Activated CD8-positive, alpha-beta memory T cell treated with anti-CD3 and anti-CD28 coated beads for 1 hour (primary cell): ENCODE measurements around the gene PLA2G15.
A peak's percentile ranks its signal among the peaks of the same experiment; 100 is the strongest.

ENCODE experiments used
- DNase-seq, 2 donors: peaks; one replicate each; pipeline ENCODE4 v3.0.0-alpha.2; 2020; ENCODE audit warnings: low read depth in 1 of 2; ENCODE audit errors: extremely low read depth in 1 of 2

Gene PLA2G15

GRCh38 chr16:68231384-68232136, 13.6 kb upstream of the PLA2G15 start:
- no peak for DNase-seq

GRCh38 chr16:68232335-68232734, 12.8 kb upstream of the PLA2G15 start:
- no peak for DNase-seq

GRCh38 chr16:68233085-68233834, 11.9 kb upstream of the PLA2G15 start:
- no peak for DNase-seq

GRCh38 chr16:68233835-68234187, 11.4 kb upstream of the PLA2G15 start:
- no peak for DNase-seq

- DNase-seq, result no peak
Measured at GRCh38 chr16:68234188-68235107, 10.7 kb upstream of the PLA2G15 start.

GRCh38 chr16:68235108-68235886, 9.9 kb upstream of the PLA2G15 start:
- no peak for DNase-seq

DNA sequence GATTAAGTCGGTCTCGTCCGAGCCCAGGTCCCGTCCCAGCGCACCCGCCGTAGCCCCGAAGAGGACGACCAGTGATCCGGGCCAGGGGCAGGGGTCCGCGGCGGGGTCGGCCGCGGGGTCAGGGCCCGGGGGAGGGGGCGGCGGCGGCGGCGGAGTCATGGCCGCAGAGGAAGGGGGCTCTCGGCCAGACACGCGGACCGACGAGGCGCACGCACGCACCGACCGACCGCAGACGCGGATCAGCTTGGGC, 9.4 kb upstream of the PLA2G15 start, which contains the start of gene ESRP2:
ESRP2 (minus strand) TSS at position 241 of the 250 bp plus-strand sequence; CDS start at position 159, 82 bp downstream.
- DNase-seq, result no peak

- no peak for DNase-seq
Measured at GRCh38 chr16:68236137-68236825, 8.9 kb upstream of the PLA2G15 start.

GRCh38 chr16:68236826-68237242, 8.3 kb upstream of the PLA2G15 start:
- no peak for DNase-seq

DNA sequence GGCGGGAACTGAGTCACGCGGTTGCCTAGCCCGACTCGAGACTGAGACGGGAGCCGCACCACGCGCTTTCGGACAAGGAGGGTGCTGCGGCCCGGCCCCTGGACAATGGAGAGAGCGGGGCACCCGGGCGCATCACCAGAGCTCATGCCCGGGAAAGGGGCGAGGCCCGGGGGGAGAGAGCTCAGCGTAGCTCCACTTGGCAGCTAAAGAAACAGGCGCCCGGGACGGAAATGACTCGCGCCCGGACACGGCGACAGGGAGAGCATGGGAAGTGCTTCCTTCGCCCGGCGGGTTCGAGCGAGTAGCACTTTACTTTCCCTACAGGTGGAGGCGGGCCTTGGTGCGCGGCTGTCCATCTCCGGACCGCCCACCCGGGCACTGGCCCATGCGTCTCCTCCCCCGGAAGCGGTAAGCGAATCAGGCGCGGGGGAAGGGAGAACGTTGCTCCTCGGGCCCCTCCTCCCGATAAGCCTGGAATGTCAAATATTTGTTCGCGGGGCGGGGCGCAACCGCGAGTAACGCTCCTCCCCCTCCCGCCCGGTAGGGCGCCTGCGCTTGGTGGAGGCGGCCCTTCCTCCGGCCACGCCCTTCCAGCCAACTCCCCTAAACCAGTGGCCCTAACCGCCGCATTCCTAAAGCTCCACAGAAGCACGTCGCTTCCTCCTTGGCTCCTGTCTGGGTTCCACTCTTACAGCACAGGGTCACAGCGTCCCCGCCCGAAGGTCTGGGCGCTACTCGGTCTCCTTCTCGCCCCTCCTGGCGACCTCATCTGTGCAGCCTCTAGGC, 7.7 kb upstream of the PLA2G15 start:
- peak; percentile 67 to 81 for DNase-seq

GRCh38 chr16:68238029-68238345, 7.2 kb upstream of the PLA2G15 start:
- no peak for DNase-seq

DNA sequence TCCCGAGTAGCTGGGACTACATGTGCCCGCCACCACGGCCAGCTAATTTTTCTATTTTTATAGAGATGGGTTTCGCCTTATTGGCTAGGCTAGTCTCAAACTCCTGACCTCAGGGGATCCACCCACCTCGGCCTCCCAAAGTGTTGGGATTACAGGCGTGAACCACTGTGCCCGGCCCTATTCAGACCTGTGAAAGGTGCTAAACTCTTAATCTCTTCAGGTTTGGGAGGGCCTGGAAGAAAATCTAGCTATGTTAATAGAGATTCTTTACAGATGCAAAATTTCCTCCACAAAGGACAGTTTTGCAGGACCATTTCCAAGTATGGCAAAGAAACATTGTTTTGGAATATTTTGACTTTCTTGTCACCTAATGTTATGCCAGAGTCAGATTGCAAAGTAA, 3.1 kb upstream of the PLA2G15 start:
- DNase-seq, result no peak

- no peak for DNase-seq
Measured at GRCh38 chr16:68242926-68243858, 2.0 kb upstream of the PLA2G15 start.

DNA sequence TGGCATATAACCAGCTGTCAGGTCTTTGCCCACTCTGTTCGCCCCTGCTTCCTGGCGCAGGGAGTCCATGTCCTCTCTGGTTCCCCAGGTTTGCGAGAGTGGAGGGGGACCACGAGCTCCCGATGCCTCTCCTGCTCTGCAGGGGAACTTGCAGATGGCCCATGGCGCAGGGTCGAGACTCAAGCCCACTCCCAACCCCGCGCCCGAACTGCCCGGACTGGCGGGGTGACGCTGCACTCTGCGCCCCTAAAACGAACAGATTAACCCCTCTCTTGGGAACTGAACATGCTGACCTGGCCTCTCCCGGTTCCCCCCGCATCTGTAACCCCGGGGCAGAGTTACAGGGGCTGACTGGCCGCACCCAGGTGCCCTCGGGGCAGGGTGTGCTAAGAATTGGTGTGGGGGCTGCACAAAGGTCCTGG, 681 bp upstream of the PLA2G15 start:
- DNase-seq, result no peak

DNA sequence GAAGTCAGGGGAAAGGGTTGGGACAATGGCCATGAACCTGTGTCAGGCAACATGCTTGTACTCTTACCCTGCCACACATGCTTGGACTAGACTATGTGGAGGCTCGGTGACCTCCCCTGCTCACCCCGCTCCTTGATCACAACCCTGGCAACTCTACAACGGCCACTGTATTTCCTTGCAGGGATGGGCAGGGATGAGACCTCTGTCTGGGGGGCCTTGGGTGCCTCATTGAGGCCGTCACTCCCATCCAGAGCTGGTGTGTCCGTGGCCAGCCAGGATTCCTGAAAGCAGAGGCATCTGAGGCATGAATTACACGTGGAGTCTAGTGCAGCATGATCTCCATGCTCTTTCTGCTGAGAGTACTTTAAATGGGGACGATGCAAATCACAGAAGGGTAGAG, 948 bp downstream of the PLA2G15 start:
- no peak for DNase-seq

DNA sequence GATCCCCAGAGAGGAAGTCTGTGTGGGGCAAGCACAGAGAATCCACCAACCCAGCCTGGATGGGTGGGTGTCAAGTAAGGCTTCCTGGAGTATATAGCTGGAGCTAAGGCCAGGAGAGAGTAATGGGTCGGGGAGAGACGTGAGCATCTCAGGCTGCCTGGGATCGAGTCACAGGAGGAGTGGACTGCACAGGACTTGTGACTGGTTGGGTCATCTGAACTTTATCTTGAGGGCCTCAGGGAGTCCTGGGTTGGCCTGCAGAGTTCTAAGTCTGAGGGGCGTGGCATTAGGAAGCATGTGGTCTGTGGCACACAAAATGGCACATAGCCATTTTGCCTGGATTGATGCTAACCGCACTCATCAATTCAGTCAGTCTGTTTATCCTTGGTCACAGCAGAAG, 1.5 kb downstream of the PLA2G15 start:
- DNase-seq, result no peak

GRCh38 chr16:68247400-68247799, 2.2 kb downstream of the PLA2G15 start:
- DNase-seq, result no peak

- no peak for DNase-seq
Measured at GRCh38 chr16:68247932-68248331, 2.8 kb downstream of the PLA2G15 start.
